GM04504 (cell line): ENCODE measurements around the gene JMJD1C.
A peak's percentile ranks its signal among the peaks of the same experiment; 100 is the strongest.
"Not testable (repeated sequence)": the region's sequence is repeated elsewhere in the genome, so short reads cannot be mapped to it uniquely, and the experiment has no call there.

Source experiments
- DNase-seq: peaks from one replicate; pipeline ENCODE4 v3.0.0-alpha.2; 2012; ENCODE audit warnings: low read depth

JMJD1C gene

DNA sequence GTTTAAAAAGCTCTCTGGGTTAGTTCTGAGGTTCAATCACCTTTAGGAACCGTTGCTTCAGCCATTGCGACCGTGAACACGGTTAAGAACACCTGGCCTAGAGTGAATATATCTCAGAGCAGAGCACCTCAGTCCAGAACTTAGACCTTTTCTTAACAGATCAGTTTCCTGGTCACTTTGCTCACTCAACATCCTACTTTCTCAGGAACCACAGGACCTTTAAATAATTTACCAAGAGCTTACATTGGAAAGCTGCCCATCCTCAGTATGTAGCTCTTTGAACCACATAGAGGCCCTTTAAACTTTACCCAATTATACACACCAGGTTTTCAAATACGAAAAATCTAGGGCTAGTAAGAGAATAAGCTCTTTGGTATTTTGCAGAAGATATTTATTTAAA lies 179.4 kb downstream of the JMJD1C start:
- DNase-seq = no peak

DNA sequence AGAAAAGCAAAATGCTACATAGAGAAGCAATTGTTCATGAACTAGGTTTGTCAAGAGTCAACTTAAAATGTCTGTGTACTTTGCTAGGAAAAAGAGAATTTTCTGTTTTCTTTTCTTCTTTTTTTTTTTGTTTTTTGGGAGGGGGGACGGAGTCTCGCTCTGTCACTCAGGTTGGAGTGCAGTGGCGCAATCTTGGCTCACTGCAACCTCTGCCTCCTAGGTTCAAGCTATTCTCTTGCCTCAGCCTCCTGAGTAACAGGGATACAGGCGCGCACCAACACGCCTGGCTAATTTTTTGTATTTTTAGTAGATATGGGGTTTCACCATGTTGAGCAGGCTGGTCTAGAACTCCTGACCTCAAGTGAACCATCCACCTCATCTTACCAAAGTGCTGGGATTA lies 181.9 kb downstream of the JMJD1C start:
- not testable (repeated sequence) for DNase-seq

DNA sequence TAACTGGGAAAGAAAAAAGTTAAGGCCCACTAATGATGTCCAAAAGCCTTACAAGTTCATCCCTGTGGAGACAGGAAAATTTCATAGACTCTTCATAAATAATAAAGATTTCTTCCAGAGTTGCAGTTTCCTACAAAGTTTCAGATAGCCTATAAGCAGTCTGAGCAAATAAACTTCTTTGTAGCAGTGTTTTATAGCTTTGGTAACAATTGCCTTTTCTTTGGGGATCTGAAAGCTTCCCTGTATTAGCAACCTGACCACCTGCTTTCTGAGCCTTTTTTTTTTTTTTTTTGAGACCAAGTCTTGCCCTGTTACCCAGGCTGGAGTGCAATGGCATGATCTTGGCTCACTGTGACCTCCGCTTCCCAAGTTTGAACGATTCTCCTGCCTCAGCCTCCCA lies 182.7 kb downstream of the JMJD1C start:
- DNase-seq = no peak

DNA sequence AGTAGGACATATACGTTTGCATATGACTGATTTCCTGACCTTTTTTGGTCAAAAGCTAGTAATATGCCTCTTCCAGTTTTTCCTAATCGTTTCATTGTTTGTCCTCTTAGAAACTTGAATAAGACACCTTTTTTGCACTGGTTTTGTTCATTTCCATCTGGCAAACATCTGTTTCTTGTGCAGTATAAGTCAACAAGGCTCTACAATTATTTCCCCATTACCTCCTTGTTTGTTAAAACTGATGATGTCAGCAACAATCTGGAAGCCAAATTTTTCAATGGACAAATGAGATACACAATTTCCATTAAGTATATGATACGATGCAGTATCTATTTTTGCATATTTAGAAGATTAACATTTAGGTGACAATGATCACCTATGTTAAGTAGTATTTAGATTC lies 183.8 kb downstream of the JMJD1C start:
- peak; percentile 38 for DNase-seq

DNA sequence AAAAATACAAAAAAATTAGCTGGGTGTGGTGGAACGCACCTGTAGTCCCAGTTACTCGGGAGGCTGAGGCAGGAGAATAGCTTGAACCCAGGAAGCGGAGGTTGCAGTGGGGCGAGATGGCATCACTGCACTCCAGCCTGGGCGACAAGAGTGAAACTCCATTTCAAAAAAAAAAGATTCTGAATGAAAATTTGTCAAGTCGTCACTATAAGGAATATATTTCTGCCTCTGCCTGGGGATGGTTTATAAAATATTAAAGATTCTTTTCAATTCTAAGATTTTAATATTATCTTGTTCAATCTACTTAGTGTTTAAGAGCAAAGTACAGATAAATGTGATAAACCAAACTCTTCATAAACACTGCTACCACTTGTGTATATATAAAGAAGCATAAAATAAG lies 185.4 kb downstream of the JMJD1C start:
- no peak for DNase-seq

DNA sequence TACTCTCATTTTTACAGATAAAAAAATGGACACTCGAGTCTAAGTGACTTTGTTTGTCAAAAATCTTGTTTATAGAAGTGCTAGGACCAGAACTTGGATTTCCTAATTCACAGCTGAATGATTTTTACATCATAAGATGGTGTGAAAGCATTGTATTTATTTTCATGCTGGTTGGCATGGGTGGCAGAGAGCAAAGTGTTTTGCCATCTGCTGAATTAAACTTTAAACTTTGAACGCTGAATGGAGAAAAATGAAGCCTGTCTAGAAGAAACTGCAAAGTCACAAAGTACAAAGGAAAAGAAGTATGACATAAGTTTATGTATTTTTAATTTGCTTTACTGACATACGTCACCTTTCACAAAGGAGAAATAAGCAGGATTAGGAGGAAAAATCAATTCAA lies 190.7 kb downstream of the JMJD1C start:
- no peak for DNase-seq

DNA sequence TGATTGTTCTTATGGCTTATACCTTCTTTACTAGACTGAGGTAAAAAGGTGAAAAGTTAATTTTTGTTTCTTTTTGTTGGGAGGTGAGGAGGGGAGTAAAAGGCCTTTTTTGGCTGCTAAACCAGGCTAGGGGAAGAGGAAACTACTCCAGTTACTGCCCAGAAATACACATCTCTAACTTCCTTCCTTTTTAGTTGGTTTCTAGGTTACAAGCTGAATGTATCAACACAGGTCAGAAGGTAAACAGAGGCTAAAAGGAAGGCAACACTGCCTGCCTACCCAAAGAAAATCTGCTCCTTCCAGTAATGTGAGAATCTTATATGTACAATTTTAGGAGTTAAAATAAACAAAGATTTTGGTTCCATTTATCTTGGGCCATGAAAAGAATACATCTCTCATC lies 192.2 kb downstream of the JMJD1C start:
- DNase-seq = no peak

DNA sequence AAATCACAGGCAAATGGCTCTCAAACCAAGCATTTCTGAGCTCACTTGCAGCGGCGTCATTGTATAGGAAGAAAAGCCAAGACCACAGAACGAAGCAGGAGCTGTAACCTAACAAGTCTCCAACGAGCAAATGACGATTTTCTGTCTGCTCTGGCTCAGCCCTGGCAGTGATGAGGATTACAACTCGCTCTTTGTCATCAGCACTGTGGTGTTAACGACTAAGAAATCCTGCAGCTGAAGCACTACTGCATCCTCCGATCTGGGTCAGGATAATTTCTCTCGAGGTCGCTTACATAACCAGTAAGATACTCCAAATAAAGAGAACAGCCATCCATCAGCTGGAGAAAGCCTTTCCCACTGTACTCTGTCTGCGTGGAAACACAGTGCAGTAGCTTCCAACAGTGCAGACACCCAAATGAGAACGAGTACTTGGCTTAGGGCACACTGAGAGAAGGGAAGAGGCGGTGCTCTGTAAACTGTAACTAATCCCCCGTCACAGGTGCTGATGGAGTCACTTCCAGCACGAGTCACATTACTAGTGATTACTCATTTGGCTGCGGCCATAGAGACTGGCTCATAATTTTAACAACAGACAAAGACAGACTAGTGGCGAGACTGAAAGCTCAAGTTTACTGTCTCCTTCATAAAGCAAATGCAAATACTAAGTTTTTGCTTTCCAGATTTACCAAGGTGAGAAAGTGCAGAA lies 196.8 kb downstream of the JMJD1C start:
- peak; percentile 92 for DNase-seq

DNA sequence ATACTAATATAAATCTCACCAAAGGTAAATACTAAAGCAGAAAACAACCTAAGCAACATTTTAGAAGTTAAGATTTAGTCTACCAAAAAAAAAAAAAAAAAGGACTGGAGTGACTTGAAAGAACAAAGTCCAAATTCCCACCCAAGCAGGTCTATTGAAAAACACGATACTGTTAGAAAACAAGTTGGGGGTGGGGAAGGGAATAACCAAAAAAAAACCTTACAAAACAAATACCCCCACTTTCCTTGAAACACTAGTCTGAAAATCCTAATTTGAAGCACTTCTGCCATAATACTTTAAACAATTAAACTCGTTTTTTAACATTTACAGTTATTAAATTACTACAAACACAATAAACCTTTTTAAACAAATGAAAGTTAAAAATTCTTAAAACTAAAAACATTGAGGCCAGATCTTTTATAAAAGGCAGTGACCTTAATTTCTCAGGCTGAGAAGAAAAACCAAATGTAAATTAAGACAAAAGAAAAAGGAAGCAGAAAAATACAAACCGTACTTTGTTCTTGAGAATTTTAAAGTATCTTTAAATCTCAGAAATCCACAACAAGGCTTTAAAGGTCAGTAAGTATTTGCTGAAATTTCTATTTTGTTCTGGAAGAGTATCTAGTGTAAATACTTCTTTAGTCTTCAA lies 197.5 kb downstream of the JMJD1C start:
- no peak for DNase-seq

DNA sequence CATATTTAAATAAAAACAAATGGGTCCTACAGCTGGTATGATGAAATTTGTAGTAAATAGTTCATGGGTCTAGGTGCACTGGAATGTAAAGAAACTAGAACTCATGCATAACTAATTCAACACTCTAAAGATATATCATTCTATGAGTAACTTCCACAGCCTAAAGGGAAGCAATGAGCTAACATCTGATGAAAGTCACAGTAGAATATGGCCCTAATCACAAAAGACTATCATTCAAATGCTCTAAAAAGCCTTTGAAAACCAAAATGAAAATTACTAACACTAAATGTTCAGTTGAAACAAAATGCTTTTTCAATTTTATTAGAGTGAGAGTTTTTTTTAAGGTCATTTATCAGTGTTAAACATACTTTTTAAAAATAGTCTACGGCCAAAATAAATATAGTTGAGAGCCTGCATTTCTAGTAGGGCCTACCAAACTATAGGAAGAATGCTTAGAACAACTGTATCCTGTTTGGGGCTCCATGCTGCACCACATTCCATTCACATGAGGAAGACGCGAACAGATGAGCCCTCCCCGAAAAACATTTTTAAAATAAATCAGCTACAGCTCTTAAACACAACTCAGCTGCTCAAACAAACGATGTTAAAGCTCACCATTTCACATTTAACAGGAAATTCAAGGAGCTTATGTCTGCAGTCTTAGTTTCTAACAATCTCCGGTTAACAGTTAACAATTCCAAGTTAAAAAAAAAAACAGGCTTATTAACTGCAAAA lies 198.2 kb downstream of the JMJD1C start:
- DNase-seq = peak; percentile 46

DNA sequence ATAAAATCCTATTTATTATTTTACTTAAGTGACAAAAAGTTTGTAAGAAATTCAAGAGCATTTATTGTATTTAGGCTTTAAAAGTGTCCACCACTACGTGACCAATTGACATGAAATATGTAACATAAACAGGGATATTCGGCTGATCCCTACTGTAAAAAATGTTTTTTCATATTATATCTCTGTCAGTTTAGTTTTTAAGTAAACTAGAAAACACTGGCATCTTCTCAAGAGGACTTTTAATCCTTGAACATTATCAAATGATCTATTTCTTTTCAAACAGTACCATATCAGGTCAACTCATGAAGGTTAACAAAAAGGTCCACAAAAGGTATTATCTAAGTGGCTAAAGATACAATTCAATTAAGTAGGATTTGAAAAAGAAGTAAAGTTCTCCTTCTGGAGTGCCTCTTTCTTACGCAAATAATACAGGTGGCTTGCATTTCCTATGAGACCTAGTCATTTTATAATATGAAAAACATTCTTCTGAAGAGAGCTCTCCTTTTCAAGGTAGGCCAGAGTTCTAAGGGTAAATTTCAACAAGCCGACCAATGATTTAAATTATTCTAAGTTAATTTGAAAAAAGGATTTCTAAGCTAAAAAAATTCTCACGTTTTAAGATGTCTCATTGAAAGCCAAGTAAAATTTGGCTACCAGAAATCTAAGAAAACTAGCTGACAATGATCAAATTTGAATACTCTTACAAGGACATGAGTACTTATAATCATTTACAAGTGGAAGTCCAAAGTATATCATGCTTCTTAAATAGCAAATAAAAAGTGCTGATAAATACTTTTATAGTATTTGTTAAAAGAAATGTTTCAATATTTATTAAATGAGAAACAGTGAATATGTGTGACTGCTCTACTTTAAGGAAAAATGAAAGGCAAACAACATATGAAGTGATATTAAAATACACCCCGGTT lies 199.1 kb downstream of the JMJD1C start:
- no peak for DNase-seq

DNA sequence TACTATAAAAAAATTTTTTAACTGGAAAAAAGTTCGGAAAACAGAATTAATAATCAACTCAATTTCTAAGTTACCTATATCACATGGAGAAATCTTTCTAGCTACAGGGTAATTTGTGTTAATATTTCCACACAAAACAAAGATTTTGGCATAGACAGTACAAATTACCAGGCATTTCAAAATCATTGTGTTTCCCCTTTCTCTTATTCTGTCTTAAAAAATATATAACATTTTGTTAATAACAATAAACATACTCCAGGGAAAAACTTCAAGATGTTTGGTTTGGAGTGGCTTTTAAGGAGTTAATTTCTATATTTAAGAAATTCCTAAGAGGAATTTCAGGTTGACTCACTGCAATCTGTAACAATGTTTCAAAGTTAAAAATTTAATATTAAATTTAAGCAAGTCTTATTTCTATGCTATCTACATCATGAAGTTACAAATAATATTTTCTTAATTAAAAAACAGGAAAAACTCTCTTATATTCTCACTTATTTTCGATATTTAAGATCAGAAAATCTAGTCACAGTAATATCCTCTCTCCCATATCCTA lies 200.0 kb downstream of the JMJD1C start:
- no peak for DNase-seq

DNA sequence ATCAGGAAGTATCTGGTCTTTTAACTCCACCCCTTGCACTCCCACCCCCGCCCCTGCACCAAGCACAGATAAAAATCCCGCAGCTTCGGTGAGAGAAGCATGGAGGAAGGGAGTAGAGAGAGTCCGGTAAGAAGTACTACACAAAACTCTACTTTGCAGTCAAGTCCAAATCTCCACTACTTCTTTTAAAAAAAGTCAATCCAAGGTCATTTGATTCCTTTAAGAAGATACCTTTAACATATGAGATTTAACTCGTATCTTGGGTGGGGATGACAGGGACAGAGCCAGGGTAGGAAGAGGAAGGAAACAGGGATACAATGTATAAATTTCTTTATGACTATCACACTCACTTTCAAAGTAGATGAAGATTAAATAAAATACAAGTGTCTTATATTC lies 200.6 kb downstream of the JMJD1C start:
- no peak for DNase-seq

DNA sequence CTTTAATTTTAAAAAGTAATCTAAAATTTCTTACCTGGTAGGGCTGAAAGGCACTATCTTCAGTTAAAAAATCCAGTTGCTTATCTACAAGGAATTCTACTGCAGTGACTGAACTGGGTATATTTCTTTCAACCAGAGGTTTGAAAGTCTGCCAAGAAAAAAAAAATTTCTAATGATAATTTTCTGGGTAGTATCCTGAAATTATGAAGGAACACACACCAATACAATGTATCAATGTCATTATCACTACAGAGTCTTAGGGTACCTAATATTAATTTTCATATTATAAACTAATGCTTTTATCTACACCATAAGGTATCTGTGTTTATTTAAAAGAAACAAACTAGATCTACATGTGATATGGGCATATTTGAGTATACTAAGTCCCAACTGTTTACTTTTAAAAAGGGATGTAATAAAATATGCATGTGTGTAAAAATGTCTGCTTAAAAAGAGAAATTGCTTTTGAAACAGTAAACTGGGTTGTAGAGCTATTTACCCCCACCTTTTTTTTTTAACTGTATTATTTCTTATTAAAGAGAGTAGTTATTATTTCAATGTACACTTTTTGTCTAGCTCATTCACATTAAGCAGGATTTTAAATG lies 201.1 kb downstream of the JMJD1C start:
- DNase-seq = no peak

DNA sequence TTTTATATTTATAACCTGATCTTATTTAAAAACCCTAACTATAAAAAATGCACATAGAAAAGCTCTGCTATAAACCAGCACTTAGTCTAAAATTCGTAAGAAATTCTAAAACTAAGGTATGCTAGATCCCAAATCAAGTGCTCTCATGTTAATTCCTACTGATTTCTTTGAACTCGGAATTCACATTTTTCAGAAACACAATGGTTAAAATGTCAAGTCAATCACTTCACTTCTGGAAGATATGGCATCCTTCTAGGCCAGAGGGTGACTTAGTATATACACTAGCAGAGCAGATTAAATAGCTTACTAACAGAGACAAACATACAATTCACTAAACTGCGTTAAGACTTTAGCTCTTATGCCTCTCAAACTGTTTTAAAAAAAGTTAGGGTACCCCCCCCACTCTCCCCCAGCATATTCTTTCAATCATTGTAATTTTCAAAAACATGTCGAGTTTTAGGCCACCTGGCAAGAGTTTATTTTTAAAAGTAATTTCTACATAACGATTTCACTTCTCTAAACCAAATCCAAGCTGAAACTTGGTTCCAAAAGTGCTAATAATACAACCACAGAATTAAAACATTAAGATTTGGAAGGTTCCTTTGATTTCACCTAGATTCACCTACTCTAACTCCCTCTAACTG lies 203.2 kb downstream of the JMJD1C start:
- no peak for DNase-seq

DNA sequence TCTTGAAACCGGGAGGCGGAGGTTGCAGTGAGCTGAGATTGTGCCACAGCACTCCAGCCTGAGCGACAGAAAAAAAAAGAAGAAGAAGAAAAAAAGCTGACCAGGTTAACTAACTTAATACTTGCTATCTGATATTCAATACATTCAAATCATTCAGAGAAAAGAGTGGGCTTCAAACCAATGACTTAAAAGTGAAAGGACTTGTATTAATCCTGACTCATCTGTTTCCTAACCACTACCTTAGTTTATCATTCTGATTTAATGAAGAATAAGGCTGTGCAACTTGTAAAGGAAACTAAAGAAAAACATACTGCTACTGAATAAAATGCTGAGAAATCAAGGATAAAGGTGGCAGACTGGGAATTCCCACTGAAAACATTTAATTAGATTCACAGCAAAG lies 204.3 kb downstream of the JMJD1C start:
- no peak for DNase-seq

DNA sequence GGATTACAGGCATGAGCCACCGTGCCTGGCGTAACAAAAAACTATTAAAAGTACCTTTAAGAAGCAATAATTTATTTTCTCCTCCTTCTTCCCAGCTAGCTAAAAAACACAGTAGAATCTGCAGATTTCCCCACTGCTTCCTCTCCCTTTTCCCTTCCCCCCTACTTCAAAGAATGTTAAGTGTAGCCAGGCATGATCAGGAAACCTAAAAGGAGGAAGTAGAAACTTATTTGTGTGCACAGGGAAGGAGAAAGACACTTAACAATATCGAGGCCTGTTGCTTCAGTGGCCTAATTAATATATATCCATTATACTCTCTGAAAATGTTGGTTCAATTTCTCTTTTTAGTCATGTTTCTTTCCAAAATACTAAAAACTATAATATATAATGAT lies 204.9 kb downstream of the JMJD1C start:
- no peak for DNase-seq

DNA sequence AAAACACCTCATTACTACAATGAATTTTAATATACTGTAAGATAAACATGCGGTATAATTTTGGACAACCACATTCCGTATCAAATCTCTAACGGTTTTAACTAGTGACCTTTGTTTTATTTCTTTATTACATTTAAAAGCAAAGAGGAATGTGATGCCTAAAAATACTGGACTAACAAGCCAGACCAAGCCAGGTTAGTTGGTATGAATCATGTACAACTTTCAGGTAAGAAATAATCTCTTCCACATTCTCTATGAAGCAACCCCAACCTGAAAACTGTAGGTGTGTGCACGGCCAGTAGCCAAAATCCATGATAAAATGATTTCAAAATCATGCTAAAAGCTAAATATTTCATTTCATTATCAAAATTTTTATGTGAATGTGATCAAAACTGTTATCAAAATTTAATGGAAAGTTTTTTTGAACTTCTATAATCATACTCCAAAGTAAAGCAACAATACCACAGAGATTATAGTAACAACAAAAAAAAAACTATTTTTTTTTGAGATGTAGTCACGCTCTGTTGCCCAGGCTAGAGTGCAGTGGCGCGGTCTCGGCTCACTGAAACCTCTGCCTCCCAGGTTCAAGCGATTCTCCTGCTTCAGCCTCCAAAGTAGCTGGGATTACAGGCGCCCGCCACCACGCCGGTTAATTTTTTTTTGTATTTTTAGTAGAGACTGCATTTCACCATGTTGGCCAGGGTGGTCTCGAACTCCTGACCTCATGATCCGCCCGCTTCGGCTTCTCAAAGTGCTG lies 205.5 kb downstream of the JMJD1C start:
- no peak for DNase-seq

DNA sequence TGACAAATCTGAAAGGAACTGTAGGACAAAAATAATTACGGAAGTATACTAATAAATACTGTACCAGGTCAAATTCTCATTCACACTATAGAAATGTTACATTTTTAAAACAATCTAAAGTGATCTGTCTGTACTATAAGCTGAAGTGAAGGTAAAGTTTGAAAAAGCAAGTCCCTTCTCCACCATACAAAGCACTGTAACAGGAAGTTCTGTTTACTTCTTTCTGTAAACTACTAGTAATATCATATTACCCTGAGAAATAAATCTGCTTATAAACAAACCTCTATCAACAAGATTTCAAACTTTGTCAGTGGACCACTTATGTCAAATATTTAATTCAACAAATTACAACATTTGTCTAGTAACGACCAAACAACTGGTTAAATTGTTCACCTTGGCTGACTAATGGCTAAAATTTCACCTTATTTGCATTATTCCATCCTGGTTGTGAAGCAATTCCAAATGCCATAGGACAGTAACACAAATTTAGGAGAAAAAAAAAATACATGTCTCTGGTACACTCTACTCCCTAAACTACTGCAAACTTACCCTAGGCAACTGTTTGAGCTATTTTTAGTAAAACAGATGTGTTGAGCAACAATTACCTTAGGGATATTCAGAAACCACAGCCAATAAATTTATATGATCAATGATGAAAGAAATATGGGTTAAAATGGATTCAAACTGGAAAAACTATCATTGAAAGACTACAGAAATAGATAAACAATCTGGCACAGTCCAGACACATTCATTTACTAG lies 206.7 kb downstream of the JMJD1C start:
- DNase-seq = no peak

DNA sequence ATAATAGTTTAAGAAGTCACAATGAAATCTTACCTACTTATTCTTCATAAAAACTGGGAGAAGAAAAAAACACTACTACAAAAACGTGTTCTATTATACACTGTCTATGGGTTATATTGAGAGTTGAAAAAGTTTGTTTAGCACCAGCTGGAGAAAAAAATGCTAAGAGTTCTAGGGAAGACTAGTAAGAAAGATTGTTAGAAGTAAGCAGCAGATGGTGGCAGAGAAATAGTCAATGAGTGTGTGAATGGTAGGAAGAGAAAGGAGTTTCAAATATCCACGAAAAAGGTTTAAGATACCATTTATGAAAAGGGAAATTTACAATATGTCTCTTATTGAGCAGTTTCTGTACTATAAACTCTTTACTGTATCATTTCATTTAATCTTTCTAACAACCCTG lies 208.0 kb downstream of the JMJD1C start:
- DNase-seq = no peak
